ENCODE measurements around the gene SLC2A13.
"Not testable (repeated sequence)": the region's sequence is repeated elsewhere in the genome, so short reads cannot be mapped to it uniquely, and the experiment has no call there.

Gene SLC2A13

DNA sequence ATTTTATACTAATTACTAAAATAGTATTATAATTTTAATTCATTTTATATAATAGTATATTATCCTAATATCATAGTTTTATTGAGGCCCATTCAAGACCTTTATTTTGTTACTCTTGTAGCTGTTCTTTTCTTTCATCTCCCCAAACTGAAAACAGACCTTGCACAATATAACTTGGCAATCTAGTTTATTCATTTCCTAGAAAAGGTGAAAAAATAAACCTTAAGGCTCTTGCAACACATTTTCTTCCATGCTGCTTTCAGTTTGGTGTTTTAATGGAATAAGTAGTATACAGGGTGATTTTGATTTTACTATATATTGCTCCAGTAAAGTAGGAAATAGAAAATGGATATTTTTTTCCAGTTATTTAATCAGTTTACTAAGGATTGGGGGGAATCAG, 174.0 kb downstream of the SLC2A13 start:
- no peak overlapping the region for H3K4me3 ChIP-seq (ENCODE audit: low read depth, low read length)
- CTCF ChIA-PET, result interaction anchor here (0.8 kb wide), 1 partner anchor 60 kb away, joined by 3 read pairs; no protein-coding TSS in a partner anchor
- TF ChIP-seq CTCF (IDR thresholded peaks at IDR 0.05; ENCODE audit: insufficient read depth, low read length, missing control alignments), result no peak
- no peak for DNase-seq (ENCODE audit: low read depth, low spot score)
- POLR2A ChIA-PET, result no interaction called here

- POLR2A ChIA-PET, result no interaction called here
- TF ChIP-seq CTCF (IDR thresholded peaks at IDR 0.05; ENCODE audit: insufficient read depth, low read length, missing control alignments), result no peak
- no peak for DNase-seq (ENCODE audit: low read depth, low spot score)
- no peak overlapping the region for H3K4me3 ChIP-seq (ENCODE audit: low read depth, low read length)
- CTCF ChIA-PET, result interaction anchor here (0.8 kb wide), 1 partner anchor 60 kb away, joined by 3 read pairs; no protein-coding TSS in a partner anchor
These were observed 174.7 kb downstream of the SLC2A13 start for GRCh38 chr12:39931231-39931630.

DNA sequence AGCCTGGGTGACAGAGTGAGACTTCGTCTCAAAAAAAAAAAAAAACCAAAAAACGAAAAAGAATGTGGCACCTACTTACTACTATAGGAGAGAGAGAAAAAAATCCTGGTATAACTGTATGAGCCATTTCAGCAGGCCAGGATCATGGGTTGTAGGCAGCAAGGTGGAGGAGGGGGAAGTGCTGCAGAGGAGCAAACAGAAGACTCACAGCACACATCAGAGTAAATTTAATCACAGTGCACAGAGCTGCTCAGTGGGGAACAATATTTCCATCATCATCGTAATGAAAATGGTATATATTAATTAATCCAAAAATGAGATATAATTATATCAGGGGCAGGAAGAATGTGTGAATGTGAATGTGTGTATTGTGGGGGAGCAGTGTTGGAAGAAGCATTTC, 175.8 kb downstream of the SLC2A13 start:
- ChIA-PET POLR2A (no interaction called here), CTCF (no interaction called here)
- no peak overlapping the region for H3K4me3 ChIP-seq (ENCODE audit: low read depth, low read length)
- no peak for DNase-seq (ENCODE audit: low read depth, low spot score)
- no peak for TF ChIP-seq CTCF (IDR thresholded peaks at IDR 0.05; ENCODE audit: insufficient read depth, low read length, missing control alignments)

GRCh38 chr12:39928181-39928899, 177.5 kb downstream of the SLC2A13 start:
- ChIA-PET CTCF (no interaction called here), POLR2A (no interaction called here)
- TF ChIP-seq CTCF (IDR thresholded peaks at IDR 0.05; ENCODE audit: insufficient read depth, low read length, missing control alignments), result no peak

DNA sequence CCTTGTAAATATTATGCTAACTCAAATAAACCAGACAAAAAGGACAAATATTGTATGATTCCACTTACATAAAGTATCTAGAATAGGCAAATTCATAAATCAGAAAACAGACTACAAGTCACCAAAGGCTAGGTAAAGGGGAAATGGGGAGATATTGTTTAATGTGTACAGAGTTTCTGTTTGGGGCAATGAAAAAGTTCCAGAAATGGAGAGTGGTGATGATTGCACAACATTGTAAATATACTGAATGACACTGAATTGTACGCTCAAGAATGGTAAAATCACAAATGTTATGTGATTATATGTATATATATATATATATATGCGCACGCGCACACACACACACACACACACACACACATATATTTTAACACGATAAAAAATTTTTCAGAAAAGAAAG, 182.5 kb downstream of the SLC2A13 start:
- no peak overlapping the region for H3K4me3 ChIP-seq (ENCODE audit: low read depth, low read length)
- DNase-seq (ENCODE audit: low read depth, low spot score), result no peak
- CTCF ChIA-PET, result no interaction called here
- TF ChIP-seq CTCF (IDR thresholded peaks at IDR 0.05; ENCODE audit: insufficient read depth, low read length, missing control alignments), result no peak
- POLR2A ChIA-PET, result no interaction called here

More at GRCh38 chr12:39928181-39928899, 177.5 kb downstream of the SLC2A13 start:
- DNase-seq (ENCODE audit: low read depth, low spot score), result no peak
- no peak overlapping the region for H3K4me3 ChIP-seq (ENCODE audit: low read depth, low read length)

DNA sequence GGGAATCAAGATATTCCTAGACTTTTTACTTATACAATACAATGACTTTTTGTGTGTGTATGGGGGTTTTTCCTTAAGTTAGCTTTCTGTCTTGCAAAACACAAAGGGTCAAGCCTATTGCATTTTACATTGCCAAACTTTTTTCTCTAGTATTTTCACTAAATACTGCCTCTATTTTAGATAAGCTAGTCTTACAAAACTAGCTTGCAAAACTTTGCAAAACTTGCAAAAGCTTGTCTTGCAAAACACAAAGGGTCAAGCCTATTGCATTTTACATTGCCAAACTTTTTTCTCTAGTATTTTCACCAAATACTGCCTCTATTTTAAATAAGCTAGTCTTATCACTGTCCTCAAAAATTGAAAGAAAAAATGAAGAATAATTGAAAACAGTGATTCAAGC, 183.3 kb downstream of the SLC2A13 start:
- DNase-seq (ENCODE audit: low read depth, low spot score); POLR2A ChIA-PET; H3K4me3 ChIP-seq (ENCODE audit: low read depth, low read length); CTCF ChIA-PET: not testable (repeated sequence)

DNA sequence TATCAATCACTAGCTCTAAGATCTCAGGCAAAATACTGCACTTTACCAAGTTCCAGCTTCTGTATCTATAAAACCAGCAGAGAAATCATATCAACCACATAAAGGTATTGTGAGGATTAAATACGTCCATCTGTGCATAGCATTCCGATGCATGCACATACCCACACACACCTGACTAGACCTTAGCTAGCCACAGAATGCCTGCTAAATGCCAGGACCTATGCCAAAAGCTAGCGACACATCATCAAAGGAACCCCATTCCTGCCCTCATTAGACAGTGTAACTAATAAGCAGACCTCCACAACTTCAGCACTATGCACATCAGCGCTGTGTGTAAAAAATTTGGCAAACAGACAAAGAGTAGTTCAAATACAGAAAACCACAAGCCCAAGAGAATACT, 185.2 kb downstream of the SLC2A13 start:
- ChIA-PET POLR2A (no interaction called here), CTCF (no interaction called here)
- TF ChIP-seq CTCF (IDR thresholded peaks at IDR 0.05; ENCODE audit: insufficient read depth, low read length, missing control alignments), result no peak
- no peak overlapping the region for H3K4me3 ChIP-seq (ENCODE audit: low read depth, low read length)
- no peak for DNase-seq (ENCODE audit: low read depth, low spot score)
